GM12878 (cell line): ENCODE measurements around the gene ARL10.

Experiments
- PAX5 ChIP-seq: IDR thresholded peaks from 2 replicates; pipeline ENCODE4 v1.6.1; 2011; ENCODE audit warnings: low read depth, low read length, borderline replicate concordance
- SIX5 ChIP-seq: IDR thresholded peaks from 2 replicates; pipeline ENCODE4 v1.6.1; 2011; ENCODE audit warnings: mild to moderate bottlenecking, low read depth, low read length, moderate library complexity; ENCODE audit not compliant: severe bottlenecking
- ZBTB11 ChIP-seq: fragments of 450-650 bp; formaldehyde crosslinking; IDR thresholded peaks from 2 replicates; pipeline ENCODE4 v1.5.0; 2022; ENCODE audit warnings: mild to moderate bottlenecking, missing genetic modification characterization
- ZNF384 ChIP-seq: IDR thresholded peaks from 2 replicates; pipeline ENCODE4 v1.6.1; 2012; ENCODE audit warnings: low read depth, mild to moderate bottlenecking, low read length, improper control_type of control experiment, borderline replicate concordance
- ZNF592 ChIP-seq: fragments of 450-650 bp; IDR thresholded peaks from 2 replicates; pipeline ENCODE4 v1.6.1; 2017; ENCODE audit warnings: mild to moderate bottlenecking, moderate library complexity
- TF ChIP-seq, protein P1 (sequence below): IDR thresholded peaks from 2 replicates; pipeline ENCODE4 v1.6.1; 2011; ENCODE audit warnings: low read depth, low read length, improper control_type of control experiment, borderline replicate concordance

DNA sequence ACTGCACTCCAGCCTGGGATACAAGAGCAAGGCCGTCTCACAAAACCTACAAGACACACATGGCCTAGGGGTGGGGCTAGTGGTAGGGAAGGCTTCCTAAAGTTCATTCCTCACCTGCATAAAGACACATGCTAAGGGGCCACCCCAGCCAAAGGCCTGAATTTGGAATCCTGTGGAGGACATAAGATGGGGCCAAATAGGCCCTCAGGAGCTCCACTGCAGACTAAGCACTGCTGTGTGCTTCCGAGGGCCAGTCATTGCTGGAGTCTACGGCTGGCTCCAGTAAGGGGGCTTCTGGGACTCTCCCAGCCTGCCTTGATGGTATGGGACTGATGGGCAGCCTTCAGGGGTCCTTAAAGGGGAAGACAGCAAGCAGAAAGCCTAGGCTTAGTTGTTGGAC is 17.4 kb downstream of the ARL10 start:
- TF ChIP-seq PAX5 = no peak
- no peak for TF ChIP-seq ZNF384
- TF ChIP-seq, protein P1, sequence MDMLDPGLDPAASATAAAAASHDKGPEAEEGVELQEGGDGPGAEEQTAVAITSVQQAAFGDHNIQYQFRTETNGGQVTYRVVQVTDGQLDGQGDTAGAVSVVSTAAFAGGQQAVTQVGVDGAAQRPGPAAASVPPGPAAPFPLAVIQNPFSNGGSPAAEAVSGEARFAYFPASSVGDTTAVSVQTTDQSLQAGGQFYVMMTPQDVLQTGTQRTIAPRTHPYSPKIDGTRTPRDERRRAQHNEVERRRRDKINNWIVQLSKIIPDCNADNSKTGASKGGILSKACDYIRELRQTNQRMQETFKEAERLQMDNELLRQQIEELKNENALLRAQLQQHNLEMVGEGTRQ = no peak
- TF ChIP-seq SIX5 = no peak
- no peak for TF ChIP-seq ZBTB11 (CRISPR knock-in tag)
- no peak for TF ChIP-seq ZNF592
